ENCODE results near the gene VN1R5. TPM values are rescaled to one million over a fixed set of nuclear protein-coding genes. Genes with fewer than 3 reads are reported as not detected.

VN1R5 gene
- total RNA-seq, 1 experiment from 2014 or later = not detected

DNA sequence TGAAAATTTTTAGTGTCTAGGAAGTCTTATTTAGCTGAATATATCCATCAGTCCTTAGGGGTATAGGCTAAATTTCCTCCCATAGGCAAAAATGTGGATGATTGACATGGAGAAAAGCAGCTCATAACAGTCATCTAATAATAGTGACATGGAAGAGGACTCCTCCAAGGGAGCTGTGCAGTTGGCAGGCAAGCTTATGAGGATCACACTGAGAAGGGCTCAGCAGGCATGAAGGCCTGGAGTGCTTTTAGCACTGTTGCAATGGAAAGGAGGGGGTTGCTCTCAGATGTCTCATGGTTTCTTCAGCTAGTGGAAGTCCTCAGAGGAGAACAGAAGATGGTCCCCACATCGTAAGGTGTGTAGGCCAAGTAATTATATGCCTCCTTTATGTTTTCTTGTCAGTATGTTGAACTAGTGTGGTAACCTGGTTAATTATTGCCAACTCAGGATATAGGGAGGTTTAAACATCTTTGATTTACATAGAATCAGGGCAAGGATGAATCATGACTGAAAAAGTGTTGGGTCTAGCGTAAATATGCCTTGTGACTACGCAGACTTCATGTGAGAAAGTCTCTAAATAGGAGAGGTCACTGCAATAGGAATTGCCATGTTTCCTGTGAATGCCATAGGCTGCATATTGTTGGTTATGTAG lies 18.9 kb downstream of the VN1R5 start:
- Histone ChIP-seq H3K23me2 (ENCODE audit: insufficient read length, low read depth, low read length, poor library complexity, severe bottlenecking) (no peaks in the 10 kb centered on the region), H4K8ac (replicated peaks; ENCODE audit: insufficient read length, low read depth, low read length) (no peak overlapping the region), H4K91ac (ENCODE audit: insufficient read length, low read depth, low read length) (no peak overlapping the region), H3K9ac (ENCODE audit: extremely low read depth, insufficient read length, low read length) (no peak overlapping the region), H3K18ac (ENCODE audit: insufficient read length, low read depth, low read length) (no peak overlapping the region), H3K9me3 (ENCODE audit: control insufficient read depth, low read depth, low read length) (peaks cover 4% of the 10 kb centered on the region), H2BK15ac (ENCODE audit: low read depth, low read length) (no peak overlapping the region), H3K4me2 (ENCODE audit: insufficient read depth, insufficient read length, low read length) (no peak overlapping the region), H2AFZ (ENCODE audit: low read length) (no peak overlapping the region), H4K5ac (ENCODE audit: insufficient read length, low read depth, low read length) (no peak overlapping the region), H3K4ac (ENCODE audit: low read depth, low read length) (no peak overlapping the region), H2BK120ac (ENCODE audit: low read depth, low read length, poor library complexity, severe bottlenecking) (no peak overlapping the region), H3K56ac (ENCODE audit: insufficient read length, low read depth, low read length) (no peak overlapping the region), H3K79me1 (ENCODE audit: insufficient read depth, low read depth, low read length, poor library complexity, severe bottlenecking) (no peaks in the 10 kb centered on the region), H3K4me1 (ENCODE audit: insufficient read depth, low read length) (no peaks in the 10 kb centered on the region; the same call in 1 of the 2 replicates), H4K20me1 (ENCODE audit: control insufficient read depth, insufficient read depth, insufficient read length) (no peaks in the 10 kb centered on the region), H3K27me3 (ENCODE audit: insufficient read depth, low read length) (no peaks in the 10 kb centered on the region), H3T11ph (ENCODE audit: low read length) (no peak overlapping the region), H2BK20ac (ENCODE audit: low read depth, low read length, poor library complexity, severe bottlenecking) (no peak overlapping the region), H2AK5ac (ENCODE audit: insufficient read length, low read length) (no peak overlapping the region), H2BK5ac (ENCODE audit: insufficient read length, low read length) (no peak overlapping the region), H3K14ac (ENCODE audit: insufficient read depth, low read length) (no peak overlapping the region), H3K23ac (ENCODE audit: insufficient read length, low read depth, low read length) (no peak overlapping the region), H3K79me2 (ENCODE audit: insufficient read depth, low read length) (no peaks in the 10 kb centered on the region), H3K27ac (ENCODE audit: insufficient read length, low read depth, low read length) (no peak overlapping the region), H2BK12ac (ENCODE audit: insufficient read length, low read depth, low read length) (no peak overlapping the region)
- H3K4me3 Mint-ChIP-seq = no peak overlapping the region
- peaks cover 22% of the 10 kb centered on the region in 2 experiments for H3K9me3 Mint-ChIP-seq
- peaks cover 4% of the 10 kb centered on the region in 2 experiments; a peak in 2 of 4 replicates for H3K4me1 Mint-ChIP-seq
- DNase-seq = no peak
- TF ChIP-seq, protein P1, sequence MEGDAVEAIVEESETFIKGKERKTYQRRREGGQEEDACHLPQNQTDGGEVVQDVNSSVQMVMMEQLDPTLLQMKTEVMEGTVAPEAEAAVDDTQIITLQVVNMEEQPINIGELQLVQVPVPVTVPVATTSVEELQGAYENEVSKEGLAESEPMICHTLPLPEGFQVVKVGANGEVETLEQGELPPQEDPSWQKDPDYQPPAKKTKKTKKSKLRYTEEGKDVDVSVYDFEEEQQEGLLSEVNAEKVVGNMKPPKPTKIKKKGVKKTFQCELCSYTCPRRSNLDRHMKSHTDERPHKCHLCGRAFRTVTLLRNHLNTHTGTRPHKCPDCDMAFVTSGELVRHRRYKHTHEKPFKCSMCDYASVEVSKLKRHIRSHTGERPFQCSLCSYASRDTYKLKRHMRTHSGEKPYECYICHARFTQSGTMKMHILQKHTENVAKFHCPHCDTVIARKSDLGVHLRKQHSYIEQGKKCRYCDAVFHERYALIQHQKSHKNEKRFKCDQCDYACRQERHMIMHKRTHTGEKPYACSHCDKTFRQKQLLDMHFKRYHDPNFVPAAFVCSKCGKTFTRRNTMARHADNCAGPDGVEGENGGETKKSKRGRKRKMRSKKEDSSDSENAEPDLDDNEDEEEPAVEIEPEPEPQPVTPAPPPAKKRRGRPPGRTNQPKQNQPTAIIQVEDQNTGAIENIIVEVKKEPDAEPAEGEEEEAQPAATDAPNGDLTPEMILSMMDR (conservative IDR thresholded peaks at IDR 0.05) = no peak
- no peaks in the 10 kb centered on the region; the same call in 1 of the 2 replicates for H3K27me3 Mint-ChIP-seq (ENCODE audit: low read depth)
- no CpG with 5 or more reads among the region's 3 CpGs for WGBS (ENCODE audit: extremely low coverage, insufficient read length, low lambda C conversion rate)
- H3K36me3 Mint-ChIP-seq (ENCODE audit: insufficient read depth in 1 of 3, low read depth in 3 of 3) = peaks cover 8 to 16% (median 9%) of the 10 kb centered on the region in 3 experiments
- no peak overlapping the region for H3K27ac Mint-ChIP-seq
